ENCODE measurements around the gene SCN2A. TPM values are rescaled to one million over a fixed set of nuclear protein-coding genes. Genes with fewer than 3 reads are reported as not detected.

SCN2A gene
- total RNA-seq: under 1 TPM; 0.15 to 0.20 TPM
- 0.18 TPM for polyA plus RNA-seq (2013, experiment 1 of 2)
- polyA plus RNA-seq (2013, experiment 2 of 2): 0.12 TPM
- long read RNA-seq, experiment 1: 0 reads
- long read RNA-seq, experiment 2, partial matches to known transcripts: 1 of 1 reads
- long read RNA-seq, experiment 2, other reads (novel, unspliced or antisense): 0 of 1 reads
- long read RNA-seq, experiment 3: 0 reads
- long read RNA-seq, experiment 4: 0 reads

DNA sequence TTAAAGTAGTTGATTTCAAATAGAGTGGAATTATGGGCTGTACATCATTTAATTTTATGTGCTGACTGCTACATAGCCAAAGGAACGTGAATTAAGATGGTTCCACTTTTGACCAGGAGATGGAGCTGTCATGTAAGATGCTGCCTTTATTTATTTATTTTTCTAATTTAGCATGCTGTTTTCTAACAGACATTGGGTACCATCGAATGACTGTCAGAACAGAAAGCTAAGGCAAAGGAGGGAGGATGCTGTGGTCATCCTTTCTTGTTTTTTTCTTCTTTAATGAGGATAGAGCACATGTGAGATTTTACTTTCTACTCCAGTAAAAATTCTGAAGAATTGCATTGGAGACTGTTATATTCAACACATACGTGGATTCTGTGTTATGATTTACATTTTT is at the start of gene SCN2A:
SCN2A (plus strand) TSS at position 185 of the 400 bp plus-strand sequence. CDS start 56,410 bp downstream, outside the sequence.
- Histone ChIP-seq H3K27ac (ENCODE audit: low read depth, low read length) (no peak within 1 kb of the TSS), H3K9me3 (ENCODE audit: control insufficient read depth, low read length) (no peaks in the 10 kb centered on the region), H3K4me3 (ENCODE audit: low read length) (no peak within 1 kb of the TSS), H3K9ac (ENCODE audit: extremely low read depth, low read length, poor library complexity, severe bottlenecking) (no peak within 1 kb of the TSS), H3K36me3 (ENCODE audit: control insufficient read depth, insufficient read depth, low read length) (no peaks in the 10 kb centered on the region), H3K4me1 (ENCODE audit: control insufficient read depth, insufficient read depth, low read length) (no peaks in the 10 kb centered on the region), H3K27me3 (ENCODE audit: control insufficient read depth, insufficient read depth, low read length, poor library complexity, severe bottlenecking) (no peaks in the 10 kb centered on the region)
- Mint-ChIP-seq H3K27me3 (ENCODE audit: insufficient read depth) (peaks cover 3% of the 10 kb centered on the region), H3K4me3 (no peak within 1 kb of the TSS), H3K27ac (no peak within 1 kb of the TSS), H3K4me1 (peaks cover 2% of the 10 kb centered on the region), H3K36me3 (ENCODE audit: low read depth) (no peaks in the 10 kb centered on the region), H3K9me3 (no peaks in the 10 kb centered on the region)
- DNase-seq: peak; percentile 51
- peak; percentile 92 for TF ChIP-seq CTCF (conservative IDR thresholded peaks at IDR 0.05)
- WGBS, 2 experiments (ENCODE audit: insufficient coverage in 1 of 2, insufficient read length in 1 of 2): 29 to 49% methylated on average over 2 to 3 of the region's 3 CpGs

GRCh38 chr2:165191096-165191728 is 48.0 kb upstream of the SCN2A start:
- H3K36me3 ChIP-seq (ENCODE audit: control insufficient read depth, insufficient read depth, low read length): no peaks in the 10 kb centered on the region
- no peak for DNase-seq
- H3K9ac ChIP-seq (ENCODE audit: extremely low read depth, low read length, poor library complexity, severe bottlenecking): no peak overlapping the region
- TF ChIP-seq CTCF (conservative IDR thresholded peaks at IDR 0.05): no peak
- Mint-ChIP-seq H3K4me1 (peaks cover 4% of the 10 kb centered on the region), H3K27ac (no peak overlapping the region), H3K36me3 (ENCODE audit: low read depth) (no peaks in the 10 kb centered on the region), H3K27me3 (ENCODE audit: insufficient read depth) (no peaks in the 10 kb centered on the region), H3K4me3 (no peak overlapping the region), H3K9me3 (no peaks in the 10 kb centered on the region)
- WGBS, 2 experiments (ENCODE audit: insufficient coverage in 1 of 2, insufficient read length in 1 of 2): 92 to 100% methylated on average over 1 to 2 of the region's 2 CpGs
- H3K9me3 ChIP-seq (ENCODE audit: control insufficient read depth, low read length): no peaks in the 10 kb centered on the region
- no peaks in the 10 kb centered on the region for H3K27me3 ChIP-seq (ENCODE audit: control insufficient read depth, insufficient read depth, low read length, poor library complexity, severe bottlenecking)
- no peak overlapping the region for H3K4me3 ChIP-seq (ENCODE audit: low read length)
- H3K27ac ChIP-seq (ENCODE audit: low read depth, low read length): no peak overlapping the region
- no peaks in the 10 kb centered on the region for H3K4me1 ChIP-seq (ENCODE audit: control insufficient read depth, insufficient read depth, low read length)

DNA sequence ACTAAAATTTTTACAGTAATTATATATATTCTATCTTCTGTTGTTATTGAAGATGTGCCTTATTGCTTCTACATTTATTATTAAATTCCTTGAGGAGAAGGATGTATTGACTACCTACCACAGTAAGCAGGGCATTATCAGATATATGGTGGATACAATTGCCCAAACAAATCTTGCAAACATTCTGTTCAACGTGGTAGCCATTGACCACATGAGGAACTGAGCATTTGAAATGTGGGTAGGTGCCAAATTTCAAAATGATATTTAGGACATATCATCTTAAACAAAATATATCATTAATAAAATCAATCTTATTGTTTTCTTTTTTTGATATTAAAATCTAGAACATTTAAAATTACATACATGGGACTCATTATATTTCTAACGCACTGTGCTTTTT is 46.5 kb upstream of the SCN2A start:
- no peaks in the 10 kb centered on the region for H3K27me3 Mint-ChIP-seq (ENCODE audit: insufficient read depth)
- no peak overlapping the region for H3K4me3 ChIP-seq (ENCODE audit: low read length)
- TF ChIP-seq CTCF (conservative IDR thresholded peaks at IDR 0.05): no peak
- H3K9ac ChIP-seq (ENCODE audit: extremely low read depth, low read length, poor library complexity, severe bottlenecking): no peak overlapping the region
- no peak for DNase-seq
- H3K27ac ChIP-seq (ENCODE audit: low read depth, low read length): no peak overlapping the region
- no peaks in the 10 kb centered on the region for H3K9me3 Mint-ChIP-seq
- no peaks in the 10 kb centered on the region for H3K9me3 ChIP-seq (ENCODE audit: control insufficient read depth, low read length)
- 95% methylated on average over 2 of the region's 2 CpGs; no CpG with 5 or more reads in 1 of the 2 experiments for WGBS, 2 experiments (ENCODE audit: insufficient coverage in 1 of 2, insufficient read length in 1 of 2)
- H3K4me1 ChIP-seq (ENCODE audit: control insufficient read depth, insufficient read depth, low read length): no peaks in the 10 kb centered on the region
- no peaks in the 10 kb centered on the region for H3K36me3 Mint-ChIP-seq (ENCODE audit: low read depth)
- peaks cover 9% of the 10 kb centered on the region for H3K4me1 Mint-ChIP-seq
- no peaks in the 10 kb centered on the region for H3K27me3 ChIP-seq (ENCODE audit: control insufficient read depth, insufficient read depth, low read length, poor library complexity, severe bottlenecking)
- H3K4me3 Mint-ChIP-seq: no peak overlapping the region
- no peaks in the 10 kb centered on the region for H3K36me3 ChIP-seq (ENCODE audit: control insufficient read depth, insufficient read depth, low read length)
- H3K27ac Mint-ChIP-seq: no peak overlapping the region

Measured in endodermal cell (in vitro differentiated cells).